ENCODE data around the gene SFMBT1.

- TF ChIP-seq CTCF (conservative IDR thresholded peaks at IDR 0.05) (no peak), EZH2 (IDR thresholded peaks at IDR 0.05; ENCODE audit: low read depth) (no peak)
These were observed 172.3 kb downstream of the SFMBT1 start for GRCh38 chr3:52873433-52874159.

All from PC-9 (cell line).